Lung (tissue), 12 donors: ENCODE results near the gene CLCN6. TPM values are rescaled to one million over a fixed set of nuclear protein-coding genes. Genes with fewer than 3 reads are reported as not detected.

Source experiments
- ATAC-seq: fragments of 200-7000 bp; cut with Tn5 transposase; one replicate; pipeline ENCODE4 v1.9.1; 2020; ENCODE audit warnings: moderate number of reproducible peaks; ENCODE audit not compliant: insufficient read depth, low FRiP score
- DNase-seq, 3 donors: peaks; one replicate each; pipeline ENCODE4 v3.0.0-alpha.2; 2013 to 2017
- H3K27ac ChIP-seq, 2 donors: one replicate each; pipeline ENCODE4 v1.5.1; 2013; ENCODE audit warnings: mild to moderate bottlenecking in 2 of 2, moderate library complexity in 2 of 2, control low read depth in 1 of 2, inconsistent platforms in 1 of 2, low read depth in 1 of 2, low read length in 1 of 2
- H3K27me3 ChIP-seq, 3 donors: one replicate each; pipeline ENCODE4 v1.5.1; 2013; ENCODE audit warnings: low read length in 2 of 3; ENCODE audit not compliant: control insufficient read depth in 3 of 3, insufficient read depth in 3 of 3
- H3K36me3 ChIP-seq, 4 donors: one replicate each; pipeline ENCODE4 v1.5.1; 2013; ENCODE audit warnings: low read length in 4 of 4, mild to moderate bottlenecking in 1 of 4, moderate library complexity in 1 of 4; ENCODE audit not compliant: control insufficient read depth in 4 of 4, insufficient read depth in 4 of 4
- H3K4me1 ChIP-seq, 5 donors: one replicate each; pipeline ENCODE4 v1.5.1; 2013; ENCODE audit warnings: low read length in 5 of 5, mild to moderate bottlenecking in 2 of 5, moderate library complexity in 1 of 5; ENCODE audit not compliant: control insufficient read depth in 5 of 5, insufficient read depth in 5 of 5
- H3K4me3 ChIP-seq: one replicate; pipeline ENCODE4 v1.5.1; 2013; ENCODE audit warnings: mild to moderate bottlenecking, control low read depth, moderate library complexity
- H3K9ac ChIP-seq, 2 donors: one replicate each; pipeline ENCODE4 v1.5.1; 2013; ENCODE audit warnings: low read length in 2 of 2, control low read depth in 1 of 2; ENCODE audit not compliant: insufficient read depth in 1 of 2
- H3K9me3 ChIP-seq, 4 donors: one replicate each; pipeline ENCODE4 v1.5.1; 2013; ENCODE audit warnings: low read length in 3 of 4, mild to moderate bottlenecking in 1 of 4, moderate library complexity in 1 of 4; ENCODE audit not compliant: control insufficient read depth in 4 of 4, insufficient read depth in 3 of 4
- WGBS, 2 donors: extraction: QIAGEN DNeasy Blood & Tissue Kit; methylation state at CpG; one replicate each; pipeline ENCODE4 v1.1.7; 2013; 5-methylcytosine and 5-hydroxymethylcytosine counted together
- polyA plus RNA-seq, 2 donors: library from polyadenylated mRNA; stranded (reverse); fragments of 200-250 nt; gene quantifications; one replicate each; pipeline ENCODE4 v1.2.1, GENCODE V29; 2013
- total RNA-seq, 2 donors: library from RNA; depleted of rRNA in 1 of 2; stranded (reverse); fragments of >200 nt in 1 of 2; gene quantifications; one replicate each; pipeline ENCODE4 v1.2.1, GENCODE V29; 2014 to 2021
- TF ChIP-seq, protein P1 (sequence below): IDR thresholded peaks from 2 replicates; pipeline ENCODE4 v1.5.1; 2012; ENCODE audit warnings: mild to moderate bottlenecking; ENCODE audit errors: control extremely low read depth, extremely low read depth
- donor health status: control.
- donor health status: control.
- donor health status: Bipolar disorder and iron deficiency.
- donor health status: healthy.
- donor health status: DM: yes; HTN: yes; CAD: no.

CLCN6 gene
- total and polyA plus RNA-seq, 4 donors, result 16.7 to 35.7 (median 18.1) TPM

DNA sequence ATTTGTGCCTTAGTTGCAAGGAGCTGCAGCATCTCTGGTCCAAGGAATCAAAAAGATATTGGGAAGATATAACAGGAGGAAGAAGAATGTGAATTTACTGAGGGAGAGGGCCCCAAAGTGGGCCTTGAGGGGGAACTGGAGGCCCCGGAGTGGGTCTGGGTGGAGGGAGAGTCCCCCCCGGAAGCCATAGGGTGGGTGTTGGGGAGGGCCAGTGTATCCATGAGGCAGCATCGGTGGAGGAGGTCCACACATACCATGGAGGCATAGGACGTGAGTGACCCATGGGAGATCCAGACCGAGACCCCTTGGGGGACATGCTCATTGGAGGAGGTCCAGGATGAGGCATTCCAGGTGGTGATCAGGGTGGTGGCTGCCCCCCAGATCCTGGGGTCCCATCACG lies 44.7 kb upstream of the CLCN6 start:
- peaks cover 0 to 4% (median 0%) of the 10 kb centered on the region in 4 donors for H3K9me3 ChIP-seq
- H3K4me1 ChIP-seq, result peaks cover 0 to 6% (median 0%) of the 10 kb centered on the region in 5 donors
- 87% methylated on average over 6 of the region's 6 CpGs for WGBS, 2 donors
- no peak overlapping the region for H3K27ac ChIP-seq
- peaks cover 0 to 11% (median 0%) of the 10 kb centered on the region in 3 donors for H3K27me3 ChIP-seq
- TF ChIP-seq, protein P1, sequence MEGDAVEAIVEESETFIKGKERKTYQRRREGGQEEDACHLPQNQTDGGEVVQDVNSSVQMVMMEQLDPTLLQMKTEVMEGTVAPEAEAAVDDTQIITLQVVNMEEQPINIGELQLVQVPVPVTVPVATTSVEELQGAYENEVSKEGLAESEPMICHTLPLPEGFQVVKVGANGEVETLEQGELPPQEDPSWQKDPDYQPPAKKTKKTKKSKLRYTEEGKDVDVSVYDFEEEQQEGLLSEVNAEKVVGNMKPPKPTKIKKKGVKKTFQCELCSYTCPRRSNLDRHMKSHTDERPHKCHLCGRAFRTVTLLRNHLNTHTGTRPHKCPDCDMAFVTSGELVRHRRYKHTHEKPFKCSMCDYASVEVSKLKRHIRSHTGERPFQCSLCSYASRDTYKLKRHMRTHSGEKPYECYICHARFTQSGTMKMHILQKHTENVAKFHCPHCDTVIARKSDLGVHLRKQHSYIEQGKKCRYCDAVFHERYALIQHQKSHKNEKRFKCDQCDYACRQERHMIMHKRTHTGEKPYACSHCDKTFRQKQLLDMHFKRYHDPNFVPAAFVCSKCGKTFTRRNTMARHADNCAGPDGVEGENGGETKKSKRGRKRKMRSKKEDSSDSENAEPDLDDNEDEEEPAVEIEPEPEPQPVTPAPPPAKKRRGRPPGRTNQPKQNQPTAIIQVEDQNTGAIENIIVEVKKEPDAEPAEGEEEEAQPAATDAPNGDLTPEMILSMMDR, result no peak
- no peak overlapping the region for H3K4me3 ChIP-seq
- no peak overlapping the region for H3K9ac ChIP-seq
- no peaks in the 10 kb centered on the region for H3K36me3 ChIP-seq
- DNase-seq (no peak), ATAC-seq (no peak)

DNA sequence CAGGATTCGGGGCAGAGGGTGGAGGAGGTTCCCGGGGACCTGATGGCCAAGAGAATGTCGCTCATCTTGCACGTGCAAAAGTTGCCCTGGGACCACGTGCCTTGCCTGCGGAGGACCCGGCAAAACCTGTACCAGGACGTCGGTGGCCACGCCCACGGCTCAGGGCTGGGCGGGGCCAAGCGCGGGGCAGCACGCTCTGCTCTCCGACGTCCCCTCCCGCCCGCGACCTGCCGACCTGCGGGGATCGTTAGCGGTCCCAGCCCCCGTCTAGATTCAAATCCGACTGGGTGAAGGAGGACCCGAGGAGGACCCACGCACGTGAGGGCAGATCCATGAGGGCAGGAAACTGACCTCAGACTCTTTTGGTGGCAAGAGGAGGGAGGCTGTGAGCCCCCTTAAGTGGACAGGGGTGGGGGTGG lies 44.0 kb upstream of the CLCN6 start, which contains the start of gene C1orf167:
TSS of gene C1orf167 (plus strand) at position 206 of the 419 bp plus-strand sequence. CDS start 2,208 bp downstream, outside the sequence.
- ATAC-seq, result no peak
- peaks cover 0 to 11% (median 0%) of the 10 kb centered on the region in 3 donors for H3K27me3 ChIP-seq
- H3K27ac ChIP-seq, result no peak within 1 kb of the TSS
- TF ChIP-seq, protein P1, result no peak
- no peak within 1 kb of the TSS for H3K9ac ChIP-seq
- peaks cover 0 to 6% (median 0%) of the 10 kb centered on the region in 5 donors for H3K4me1 ChIP-seq
- peak in 1 of 3 donors; percentile 19 for DNase-seq
- H3K4me3 ChIP-seq, result no peak within 1 kb of the TSS
- no peaks in the 10 kb centered on the region for H3K36me3 ChIP-seq
- 4 to 7% methylated on average over 24 to 29 of the region's 29 CpGs for WGBS, 2 donors
- H3K9me3 ChIP-seq, result peaks cover 0 to 4% (median 0%) of the 10 kb centered on the region in 4 donors

DNA sequence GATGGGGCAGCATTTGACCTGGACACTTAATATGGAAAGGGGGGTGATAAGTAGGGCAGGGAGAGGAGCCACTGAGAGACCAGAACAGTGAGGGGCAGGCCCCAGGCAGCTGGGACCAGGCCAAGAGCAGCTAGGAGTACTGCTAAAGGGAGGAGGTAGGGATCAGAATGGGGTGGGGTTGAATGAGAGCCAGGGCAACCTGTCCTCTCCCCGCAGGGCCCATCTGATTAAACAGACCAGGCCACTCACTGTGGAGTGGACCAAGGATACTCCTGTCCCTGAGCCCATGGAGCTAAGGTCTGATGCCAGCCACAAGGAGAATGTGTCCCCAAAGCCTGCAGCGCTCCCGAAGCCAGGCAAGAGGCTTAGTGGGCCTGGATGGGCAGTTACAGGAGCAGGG lies 41.9 kb upstream of the CLCN6 start:
- Histone ChIP-seq H3K9me3 (peaks cover 0 to 4% (median 0%) of the 10 kb centered on the region in 4 donors), H3K4me3 (no peak overlapping the region), H3K36me3 (no peaks in the 10 kb centered on the region), H3K9ac (no peak overlapping the region), H3K27me3 (peaks cover 0 to 11% (median 0%) of the 10 kb centered on the region in 3 donors), H3K4me1 (peaks cover 0 to 6% (median 0%) of the 10 kb centered on the region in 5 donors), H3K27ac (no peak overlapping the region)
- TF ChIP-seq, protein P1, result no peak
- WGBS, 2 donors, result 92 to 93% methylated on average over 3 of the region's 3 CpGs
- DNase-seq, result no peak
- ATAC-seq, result no peak

DNA sequence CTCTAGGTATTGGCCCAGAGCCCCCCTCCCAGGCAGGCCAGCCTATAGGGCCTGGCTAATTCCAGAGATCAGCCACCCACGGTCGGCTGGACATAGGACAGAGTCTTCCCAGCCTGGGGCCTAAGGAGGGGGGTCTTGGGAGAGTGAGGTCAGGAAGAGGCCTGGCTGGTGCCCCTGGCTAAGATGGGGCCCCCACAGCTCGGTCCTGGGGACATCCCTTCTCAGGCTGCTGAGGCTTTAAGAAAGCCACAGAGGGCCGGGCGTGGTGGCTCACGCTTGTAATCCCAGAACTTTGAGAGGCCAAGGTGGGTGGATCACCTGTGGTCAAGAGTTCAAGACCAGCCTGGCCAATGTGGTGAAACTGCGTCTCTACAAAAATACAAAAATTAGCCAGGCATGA lies 41.5 kb upstream of the CLCN6 start:
- Histone ChIP-seq H3K36me3 (no peaks in the 10 kb centered on the region), H3K27ac (no peak overlapping the region), H3K4me1 (peaks cover 0 to 6% (median 0%) of the 10 kb centered on the region in 5 donors), H3K9me3 (peaks cover 0 to 4% (median 0%) of the 10 kb centered on the region in 4 donors), H3K27me3 (peaks cover 0 to 11% (median 0%) of the 10 kb centered on the region in 3 donors), H3K9ac (no peak overlapping the region), H3K4me3 (no peak overlapping the region)
- no peak for ATAC-seq
- TF ChIP-seq, protein P1, result no peak
- DNase-seq, result no peak
- 87 to 92% methylated on average over 7 of the region's 7 CpGs for WGBS, 2 donors
